Measurements from ENCODE around the gene GFRA1.

Gene GFRA1

GRCh38 chr10:116063107-116063506, 209.9 kb downstream of the GFRA1 start:
- no peak overlapping the region for H3K4ac ChIP-seq (ENCODE audit: low read length)
- H2BK5ac ChIP-seq (ENCODE audit: low read length), result no peak overlapping the region
- H3K27me3 ChIP-seq (ENCODE audit: control insufficient read depth in 3 of 3, insufficient read depth in 3 of 3, low read depth in 1 of 3, low read length in 3 of 3), result no peaks in the 10 kb centered on the region
- no peak overlapping the region for H4K91ac ChIP-seq (ENCODE audit: low read depth, low read length, poor library complexity)
- H3K9ac ChIP-seq (ENCODE audit: low read depth, low read length, poor library complexity), result no peak overlapping the region
- H4K8ac ChIP-seq (ENCODE audit: low read depth, low read length), result no peak overlapping the region
- DNase-seq (ENCODE audit: low spot score), result no peak
- no peak overlapping the region for H3K4me3 ChIP-seq (ENCODE audit: low read length in 2 of 2)
- H2BK12ac ChIP-seq (ENCODE audit: low read length), result no peak overlapping the region
- no peak overlapping the region for H2BK15ac ChIP-seq (ENCODE audit: low read length)
- no CpG with 5 or more reads among the region's 4 CpGs for WGBS, 2 donors (ENCODE audit: extremely low coverage in 2 of 2, insufficient read length in 2 of 2, insufficient replicate concordance in 1 of 2)
- H3K27ac ChIP-seq (replicated peaks; ENCODE audit: low read length), result no peak overlapping the region
- no peaks in the 10 kb centered on the region for H3K79me1 ChIP-seq (ENCODE audit: low read depth, low read length)
- H3K36me3 ChIP-seq (replicated peaks in 1 of 2; ENCODE audit: control insufficient read depth in 2 of 2, insufficient read depth in 2 of 2, low read length in 2 of 2), result peaks cover 0 to 93% of the 10 kb centered on the region in 2 donors
- H2AK5ac ChIP-seq (ENCODE audit: low read depth, low read length), result no peak overlapping the region
- H2AFZ ChIP-seq (ENCODE audit: low read length), result no peak overlapping the region
- no peaks in the 10 kb centered on the region for H3K9me3 ChIP-seq (replicated peaks in 1 of 2; ENCODE audit: control insufficient read depth in 2 of 2, insufficient read depth in 1 of 2, low read depth in 1 of 2, low read length in 2 of 2)
- H3K14ac ChIP-seq (ENCODE audit: low read length), result no peak overlapping the region
- H3K4me2 ChIP-seq (ENCODE audit: insufficient read depth, low read length, poor library complexity, severe bottlenecking), result no peak overlapping the region
- H2BK120ac ChIP-seq (ENCODE audit: low read depth, low read length), result no peak overlapping the region
- peaks cover 0 to 2% of the 10 kb centered on the region in 2 donors for H3K4me1 ChIP-seq (ENCODE audit: control insufficient read depth in 2 of 2, insufficient read depth in 1 of 2, low read depth in 1 of 2, low read length in 2 of 2)
- no peak overlapping the region for H3K18ac ChIP-seq (ENCODE audit: low read length)
- no peak overlapping the region for H3K23ac ChIP-seq (ENCODE audit: low read depth, low read length, poor library complexity)

DNA sequence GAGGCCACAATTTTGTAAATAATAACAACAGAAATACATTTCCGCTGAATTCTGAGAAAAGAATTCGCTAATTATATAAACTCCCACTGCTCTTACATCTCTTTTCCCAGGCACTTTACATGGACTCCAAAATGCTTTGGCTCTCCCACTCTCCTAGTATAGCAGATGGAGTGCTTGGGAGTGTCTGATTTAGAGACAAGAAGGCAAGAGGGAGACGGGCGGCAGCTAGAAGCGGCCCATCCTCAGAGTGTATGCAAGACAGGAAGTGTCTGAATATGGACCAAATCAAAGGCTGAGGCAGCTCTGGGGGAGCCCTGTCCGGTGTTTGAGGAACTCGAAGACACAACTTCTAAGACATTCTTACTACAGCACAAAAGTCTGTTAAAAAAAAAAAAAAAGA, 212.1 kb downstream of the GFRA1 start:
- peaks cover 2 to 6% of the 10 kb centered on the region in 2 donors for H3K4me1 ChIP-seq (ENCODE audit: control insufficient read depth in 2 of 2, insufficient read depth in 1 of 2, low read depth in 1 of 2, low read length in 2 of 2)
- peaks cover 0 to 73% of the 10 kb centered on the region in 2 donors for H3K36me3 ChIP-seq (replicated peaks in 1 of 2; ENCODE audit: control insufficient read depth in 2 of 2, insufficient read depth in 2 of 2, low read length in 2 of 2)
- WGBS, 2 donors (ENCODE audit: extremely low coverage in 2 of 2, insufficient read length in 2 of 2, insufficient replicate concordance in 1 of 2), result no CpG with 5 or more reads among the region's 7 CpGs
- H2BK12ac ChIP-seq (ENCODE audit: low read length), result no peak overlapping the region
- no peak overlapping the region for H3K4me2 ChIP-seq (ENCODE audit: insufficient read depth, low read length, poor library complexity, severe bottlenecking)
- no peak overlapping the region for H2BK5ac ChIP-seq (ENCODE audit: low read length)
- no peaks in the 10 kb centered on the region for H3K9me3 ChIP-seq (replicated peaks in 1 of 2; ENCODE audit: control insufficient read depth in 2 of 2, insufficient read depth in 1 of 2, low read depth in 1 of 2, low read length in 2 of 2)
- H2AFZ ChIP-seq (ENCODE audit: low read length), result no peak overlapping the region
- H2BK120ac ChIP-seq (ENCODE audit: low read depth, low read length), result no peak overlapping the region
- H4K91ac ChIP-seq (ENCODE audit: low read depth, low read length, poor library complexity), result no peak overlapping the region
- H2BK15ac ChIP-seq (ENCODE audit: low read length), result no peak overlapping the region
- H3K23ac ChIP-seq (ENCODE audit: low read depth, low read length, poor library complexity), result no peak overlapping the region
- no peak overlapping the region for H3K4me3 ChIP-seq (ENCODE audit: low read length in 2 of 2)
- no peaks in the 10 kb centered on the region for H3K27me3 ChIP-seq (ENCODE audit: control insufficient read depth in 3 of 3, insufficient read depth in 3 of 3, low read depth in 1 of 3, low read length in 3 of 3)
- H2AK5ac ChIP-seq (ENCODE audit: low read depth, low read length), result no peak overlapping the region
- no peak overlapping the region for H3K14ac ChIP-seq (ENCODE audit: low read length)
- H3K27ac ChIP-seq (replicated peaks; ENCODE audit: low read length), result no peak overlapping the region
- no peak overlapping the region for H3K18ac ChIP-seq (ENCODE audit: low read length)
- no peaks in the 10 kb centered on the region for H3K79me1 ChIP-seq (ENCODE audit: low read depth, low read length)
- H3K4ac ChIP-seq (ENCODE audit: low read length), result no peak overlapping the region
- DNase-seq (ENCODE audit: low spot score), result no peak
- no peak overlapping the region for H4K8ac ChIP-seq (ENCODE audit: low read depth, low read length)
- H3K9ac ChIP-seq (ENCODE audit: low read depth, low read length, poor library complexity), result no peak overlapping the region

DNA sequence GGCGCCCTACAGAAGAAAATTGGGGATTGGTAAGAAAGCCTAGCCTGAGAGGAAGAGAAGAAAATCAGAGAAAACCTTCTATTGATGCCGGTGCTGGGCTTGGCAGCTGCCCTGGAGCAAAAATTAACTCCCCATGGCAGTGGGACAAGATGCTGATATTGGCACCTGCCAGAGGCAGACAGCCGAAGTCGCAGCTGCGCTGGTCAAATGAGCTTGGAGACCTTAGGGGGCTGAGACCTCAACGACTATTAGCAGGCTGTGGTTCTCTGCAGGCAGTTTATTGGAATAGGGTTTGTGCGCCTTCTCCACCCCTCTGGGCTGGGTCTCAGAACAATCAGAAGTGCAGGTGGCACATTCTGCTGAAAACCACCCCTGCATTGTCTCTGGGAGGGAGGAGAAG, 213.7 kb downstream of the GFRA1 start:
- H3K27me3 ChIP-seq (ENCODE audit: control insufficient read depth in 3 of 3, insufficient read depth in 3 of 3, low read depth in 1 of 3, low read length in 3 of 3), result no peaks in the 10 kb centered on the region
- H3K4me3 ChIP-seq (ENCODE audit: low read length in 2 of 2), result no peak overlapping the region
- H3K14ac ChIP-seq (ENCODE audit: low read length), result no peak overlapping the region
- no peak overlapping the region for H3K27ac ChIP-seq (replicated peaks; ENCODE audit: low read length)
- peaks cover 2 to 11% of the 10 kb centered on the region in 2 donors for H3K4me1 ChIP-seq (ENCODE audit: control insufficient read depth in 2 of 2, insufficient read depth in 1 of 2, low read depth in 1 of 2, low read length in 2 of 2)
- H3K23ac ChIP-seq (ENCODE audit: low read depth, low read length, poor library complexity), result no peak overlapping the region
- no peak overlapping the region for H2BK12ac ChIP-seq (ENCODE audit: low read length)
- H2BK15ac ChIP-seq (ENCODE audit: low read length), result no peak overlapping the region
- no peak overlapping the region for H2BK120ac ChIP-seq (ENCODE audit: low read depth, low read length)
- H3K79me1 ChIP-seq (ENCODE audit: low read depth, low read length), result no peaks in the 10 kb centered on the region
- no peak overlapping the region for H2AFZ ChIP-seq (ENCODE audit: low read length)
- H2AK5ac ChIP-seq (ENCODE audit: low read depth, low read length), result no peak overlapping the region
- H4K91ac ChIP-seq (ENCODE audit: low read depth, low read length, poor library complexity), result no peak overlapping the region
- no peak for DNase-seq (ENCODE audit: low spot score)
- no CpG with 5 or more reads among the region's 7 CpGs for WGBS, 2 donors (ENCODE audit: extremely low coverage in 2 of 2, insufficient read length in 2 of 2, insufficient replicate concordance in 1 of 2)
- no peak overlapping the region for H3K18ac ChIP-seq (ENCODE audit: low read length)
- H4K8ac ChIP-seq (ENCODE audit: low read depth, low read length), result no peak overlapping the region
- no peak overlapping the region for H2BK5ac ChIP-seq (ENCODE audit: low read length)
- H3K4me2 ChIP-seq (ENCODE audit: insufficient read depth, low read length, poor library complexity, severe bottlenecking), result no peak overlapping the region
- no peaks in the 10 kb centered on the region for H3K9me3 ChIP-seq (replicated peaks in 1 of 2; ENCODE audit: control insufficient read depth in 2 of 2, insufficient read depth in 1 of 2, low read depth in 1 of 2, low read length in 2 of 2)
- no peak overlapping the region for H3K9ac ChIP-seq (ENCODE audit: low read depth, low read length, poor library complexity)
- no peak overlapping the region for H3K4ac ChIP-seq (ENCODE audit: low read length)
- peaks cover 0 to 61% of the 10 kb centered on the region in 2 donors for H3K36me3 ChIP-seq (replicated peaks in 1 of 2; ENCODE audit: control insufficient read depth in 2 of 2, insufficient read depth in 2 of 2, low read length in 2 of 2)

GRCh38 chr10:116056445-116057293, 216.3 kb downstream of the GFRA1 start:
- H3K9ac ChIP-seq (ENCODE audit: low read depth, low read length, poor library complexity), result no peak overlapping the region
- H3K14ac ChIP-seq (ENCODE audit: low read length), result no peak overlapping the region
- no peaks in the 10 kb centered on the region for H3K79me1 ChIP-seq (ENCODE audit: low read depth, low read length)
- H3K9me3 ChIP-seq (replicated peaks in 1 of 2; ENCODE audit: control insufficient read depth in 2 of 2, insufficient read depth in 1 of 2, low read depth in 1 of 2, low read length in 2 of 2), result no peaks in the 10 kb centered on the region
- no peaks in the 10 kb centered on the region for H3K27me3 ChIP-seq (ENCODE audit: control insufficient read depth in 3 of 3, insufficient read depth in 3 of 3, low read depth in 1 of 3, low read length in 3 of 3)
- no peak overlapping the region for H2BK12ac ChIP-seq (ENCODE audit: low read length)
- H3K4ac ChIP-seq (ENCODE audit: low read length), result no peak overlapping the region
- no peak overlapping the region for H3K4me3 ChIP-seq (ENCODE audit: low read length in 2 of 2)
- H3K36me3 ChIP-seq (replicated peaks in 1 of 2; ENCODE audit: control insufficient read depth in 2 of 2, insufficient read depth in 2 of 2, low read length in 2 of 2), result peaks cover 0 to 35% of the 10 kb centered on the region in 2 donors
- no CpG with 5 or more reads among the region's 11 CpGs for WGBS, 2 donors (ENCODE audit: extremely low coverage in 2 of 2, insufficient read length in 2 of 2, insufficient replicate concordance in 1 of 2)
- H2BK120ac ChIP-seq (ENCODE audit: low read depth, low read length), result no peak overlapping the region
- H3K23ac ChIP-seq (ENCODE audit: low read depth, low read length, poor library complexity), result no peak overlapping the region
- H2BK15ac ChIP-seq (ENCODE audit: low read length), result no peak overlapping the region
- no peak overlapping the region for H4K8ac ChIP-seq (ENCODE audit: low read depth, low read length)
- H2AK5ac ChIP-seq (ENCODE audit: low read depth, low read length), result no peak overlapping the region
- H3K4me2 ChIP-seq (ENCODE audit: insufficient read depth, low read length, poor library complexity, severe bottlenecking), result no peak overlapping the region
- H3K4me1 ChIP-seq (ENCODE audit: control insufficient read depth in 2 of 2, insufficient read depth in 1 of 2, low read depth in 1 of 2, low read length in 2 of 2), result peaks cover 2 to 11% of the 10 kb centered on the region in 2 donors
- H4K91ac ChIP-seq (ENCODE audit: low read depth, low read length, poor library complexity), result no peak overlapping the region
- no peak overlapping the region for H2AFZ ChIP-seq (ENCODE audit: low read length)
- H3K18ac ChIP-seq (ENCODE audit: low read length), result no peak overlapping the region
- no peak overlapping the region for H2BK5ac ChIP-seq (ENCODE audit: low read length)
- no peak overlapping the region for H3K27ac ChIP-seq (replicated peaks; ENCODE audit: low read length)
- no peak for DNase-seq (ENCODE audit: low spot score)
